ENCODE measurements around the gene PHTF1. TPM values are rescaled to one million over a fixed set of nuclear protein-coding genes. Genes with fewer than 3 reads are reported as not detected.

Gene PHTF1
- total RNA-seq, 1 experiment from 2014 or later, result 14.9 TPM

- CTCF ChIA-PET, result no interaction called here
- DNase-seq, result no peak
- no TSS peak for BruUV-seq (replicated peaks)
- Mint-ChIP-seq H3K27ac (ENCODE audit: unreplicated experiment) (no peak overlapping the region), H3K27me3 (ENCODE audit: unreplicated experiment) (no peaks in the 10 kb centered on the region), H3K9me3 (ENCODE audit: low read depth, unreplicated experiment) (no peaks in the 10 kb centered on the region), H3K4me3 (ENCODE audit: low read depth, unreplicated experiment) (no peak overlapping the region), H3K4me1 (ENCODE audit: low read depth, unreplicated experiment) (no peaks in the 10 kb centered on the region), H3K36me3 (ENCODE audit: insufficient read depth, unreplicated experiment) (no peaks in the 10 kb centered on the region)
- TF ChIP-seq CTCF (IDR thresholded peaks at IDR 0.05; ENCODE audit: unreplicated experiment), result no peak
- intact Hi-C loops (cut with micrococcal nuclease; ENCODE audit: unreplicated experiment), result no loop called here
Observed at GRCh38 chr1:113770031-113770430, 10.7 kb upstream of the PHTF1 start.

- CTCF ChIA-PET, result no interaction called here
- no peak overlapping the region for H3K4me3 Mint-ChIP-seq (ENCODE audit: low read depth, unreplicated experiment)
- H3K4me1 Mint-ChIP-seq (ENCODE audit: low read depth, unreplicated experiment), result no peaks in the 10 kb centered on the region
- H3K36me3 Mint-ChIP-seq (ENCODE audit: insufficient read depth, unreplicated experiment), result no peaks in the 10 kb centered on the region
- no peak for TF ChIP-seq CTCF (IDR thresholded peaks at IDR 0.05; ENCODE audit: unreplicated experiment)
- DNase-seq, result no peak
- BruUV-seq (replicated peaks), result no TSS peak
- intact Hi-C loops (cut with micrococcal nuclease; ENCODE audit: unreplicated experiment), result no loop called here
- no peaks in the 10 kb centered on the region for H3K27me3 Mint-ChIP-seq (ENCODE audit: unreplicated experiment)
- H3K27ac Mint-ChIP-seq (ENCODE audit: unreplicated experiment), result no peak overlapping the region
- H3K9me3 Mint-ChIP-seq (ENCODE audit: low read depth, unreplicated experiment), result no peaks in the 10 kb centered on the region
Observed at GRCh38 chr1:113769601-113769970, 10.3 kb upstream of the PHTF1 start.

- CTCF ChIA-PET, result no interaction called here
Observed at GRCh38 chr1:113768916-113769600, 9.8 kb upstream of the PHTF1 start.

GRCh38 chr1:113765306-113766230 lies 6.3 kb upstream of the PHTF1 start:
- CTCF ChIA-PET, result no interaction called here

More at GRCh38 chr1:113768916-113769600, 9.8 kb upstream of the PHTF1 start:
- BruUV-seq (replicated peaks), result no TSS peak
- Mint-ChIP-seq H3K27me3 (ENCODE audit: unreplicated experiment) (no peaks in the 10 kb centered on the region), H3K4me3 (ENCODE audit: low read depth, unreplicated experiment) (no peak overlapping the region), H3K4me1 (ENCODE audit: low read depth, unreplicated experiment) (no peaks in the 10 kb centered on the region), H3K36me3 (ENCODE audit: insufficient read depth, unreplicated experiment) (no peaks in the 10 kb centered on the region), H3K9me3 (ENCODE audit: low read depth, unreplicated experiment) (no peaks in the 10 kb centered on the region), H3K27ac (ENCODE audit: unreplicated experiment) (no peak overlapping the region)
- DNase-seq, result no peak
- intact Hi-C loops (cut with micrococcal nuclease; ENCODE audit: unreplicated experiment), result no loop called here
- TF ChIP-seq CTCF (IDR thresholded peaks at IDR 0.05; ENCODE audit: unreplicated experiment), result no peak

More at GRCh38 chr1:113765306-113766230, 6.3 kb upstream of the PHTF1 start:
- Mint-ChIP-seq H3K4me3 (ENCODE audit: low read depth, unreplicated experiment) (no peak overlapping the region), H3K4me1 (ENCODE audit: low read depth, unreplicated experiment) (no peaks in the 10 kb centered on the region), H3K27me3 (ENCODE audit: unreplicated experiment) (no peaks in the 10 kb centered on the region), H3K9me3 (ENCODE audit: low read depth, unreplicated experiment) (no peaks in the 10 kb centered on the region), H3K36me3 (ENCODE audit: insufficient read depth, unreplicated experiment) (no peaks in the 10 kb centered on the region), H3K27ac (ENCODE audit: unreplicated experiment) (no peak overlapping the region)
- intact Hi-C loops (cut with micrococcal nuclease; ENCODE audit: unreplicated experiment), result no loop called here
- BruUV-seq (replicated peaks), result no TSS peak
- TF ChIP-seq CTCF (IDR thresholded peaks at IDR 0.05; ENCODE audit: unreplicated experiment), result no peak
- DNase-seq, result no peak
